A673 (cell line): ENCODE data around the gene UNC45B.

ENCODE experiments used
- CTCF ChIP-seq: fragments of 300-800, 200-600 bp; sonication (generic); conservative IDR thresholded peaks from 2 replicates; pipeline ENCODE4 v1.5.1; 2017; ENCODE audit warnings: low read depth, mild to moderate bottlenecking, antibody characterized with exemption, low read length, moderate library complexity, mixed read lengths
- EZH2 ChIP-seq: fragments of 200-600 bp; sonication (generic); IDR thresholded peaks from 2 replicates; pipeline ENCODE4 v1.6.1; 2017; ENCODE audit warnings: borderline replicate concordance, low read depth, mild to moderate bottlenecking, mixed read lengths, antibody characterized with exemption, low read length; ENCODE audit not compliant: poor library complexity, severe bottlenecking

- no peak for TF ChIP-seq CTCF
- TF ChIP-seq EZH2, result no peak
Observed at GRCh38 chr17:35149941-35150340, 2.3 kb downstream of the UNC45B start.
